Subcutaneous abdominal adipose tissue (tissue), 5 donors: ENCODE measurements around the gene NAA40.
A peak's percentile ranks its signal among the peaks of the same experiment; 100 is the strongest.

Experiments
- H3K27ac ChIP-seq: one replicate; pipeline ENCODE4 v1.7.0; 2013; ENCODE audit warnings: low read depth, mild to moderate bottlenecking, inconsistent platforms, low read length, moderate library complexity
- H3K27me3 ChIP-seq, 5 donors: one replicate each; pipeline ENCODE4 v1.7.0; 2013; ENCODE audit warnings: low read length in 5 of 5, inconsistent platforms in 1 of 5; ENCODE audit not compliant: control insufficient read depth in 5 of 5, insufficient read depth in 4 of 5
- H3K36me3 ChIP-seq, 5 donors: one replicate each; pipeline ENCODE4 v1.7.0; 2013; ENCODE audit warnings: low read length in 5 of 5; ENCODE audit not compliant: control insufficient read depth in 5 of 5, insufficient read depth in 5 of 5
- H3K4me1 ChIP-seq, 5 donors: one replicate each; pipeline ENCODE4 v1.7.0; 2013; ENCODE audit warnings: low read length in 5 of 5, mild to moderate bottlenecking in 3 of 5, moderate library complexity in 1 of 5; ENCODE audit not compliant: control insufficient read depth in 5 of 5, insufficient read depth in 5 of 5
- H3K4me3 ChIP-seq, 5 donors: one replicate each; pipeline ENCODE4 v1.7.0; 2013; ENCODE audit warnings: low read length in 5 of 5, low read depth in 1 of 5
- H3K9ac ChIP-seq, 5 donors: one replicate each; pipeline ENCODE4 v1.7.0; 2013; ENCODE audit warnings: low read length in 5 of 5, mild to moderate bottlenecking in 4 of 5, moderate library complexity in 3 of 5
- H3K9me3 ChIP-seq, 5 donors: one replicate each; pipeline ENCODE4 v1.7.0; 2013; ENCODE audit warnings: low read length in 5 of 5; ENCODE audit not compliant: control insufficient read depth in 5 of 5
- donor health status: healthy.
- donor health status: healthy.
- donor health status: healthy.
- donor health status: healthy.
- donor health status: healthy.

NAA40 gene

DNA sequence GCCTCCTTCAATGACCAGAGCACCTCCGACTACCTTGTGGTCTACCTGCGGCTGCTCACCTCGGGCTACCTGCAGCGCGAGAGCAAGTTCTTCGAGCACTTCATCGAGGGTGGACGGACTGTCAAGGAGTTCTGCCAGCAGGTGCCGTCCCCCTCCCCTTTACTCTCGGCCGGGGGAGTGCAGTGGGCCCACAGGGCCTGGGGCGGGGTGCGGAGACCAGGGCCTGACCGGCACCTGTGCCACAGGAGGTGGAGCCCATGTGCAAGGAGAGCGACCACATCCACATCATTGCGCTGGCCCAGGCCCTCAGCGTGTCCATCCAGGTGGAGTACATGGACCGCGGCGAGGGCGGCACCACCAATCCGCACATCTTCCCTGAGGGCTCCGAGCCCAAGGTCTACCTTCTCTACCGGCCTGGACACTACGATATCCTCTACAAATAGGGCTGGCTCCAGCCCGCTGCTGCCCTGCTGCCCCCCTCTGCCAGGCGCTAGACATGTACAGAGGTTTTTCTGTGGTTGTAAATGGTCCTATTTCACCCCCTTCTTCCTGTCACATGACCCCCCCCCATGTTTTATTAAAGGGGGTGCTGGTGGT, 58.4 kb downstream of the NAA40 start:
- H3K4me3 ChIP-seq = no peak overlapping the region
- peaks cover 0 to 38% (median 31%) of the 10 kb centered on the region in 5 donors for H3K4me1 ChIP-seq
- H3K36me3 ChIP-seq = peaks cover 0 to 51% (median 36%) of the 10 kb centered on the region in 5 donors
- H3K27ac ChIP-seq = no peak overlapping the region
- H3K9ac ChIP-seq = no peak overlapping the region
- no peaks in the 10 kb centered on the region for H3K9me3 ChIP-seq
- peaks cover 0 to 3% (median 0%) of the 10 kb centered on the region in 5 donors for H3K27me3 ChIP-seq

- Histone ChIP-seq H3K9me3 (no peaks in the 10 kb centered on the region), H3K9ac (no peak overlapping the region), H3K36me3 (peaks cover 0 to 50% (median 36%) of the 10 kb centered on the region in 5 donors), H3K27me3 (peaks cover 0 to 4% (median 0%) of the 10 kb centered on the region in 5 donors), H3K27ac (no peak overlapping the region), H3K4me1 (peaks cover 0 to 45% (median 36%) of the 10 kb centered on the region in 5 donors), H3K4me3 (no peak overlapping the region)
Measured at GRCh38 chr11:63997801-63998337, 59.1 kb downstream of the NAA40 start.

DNA sequence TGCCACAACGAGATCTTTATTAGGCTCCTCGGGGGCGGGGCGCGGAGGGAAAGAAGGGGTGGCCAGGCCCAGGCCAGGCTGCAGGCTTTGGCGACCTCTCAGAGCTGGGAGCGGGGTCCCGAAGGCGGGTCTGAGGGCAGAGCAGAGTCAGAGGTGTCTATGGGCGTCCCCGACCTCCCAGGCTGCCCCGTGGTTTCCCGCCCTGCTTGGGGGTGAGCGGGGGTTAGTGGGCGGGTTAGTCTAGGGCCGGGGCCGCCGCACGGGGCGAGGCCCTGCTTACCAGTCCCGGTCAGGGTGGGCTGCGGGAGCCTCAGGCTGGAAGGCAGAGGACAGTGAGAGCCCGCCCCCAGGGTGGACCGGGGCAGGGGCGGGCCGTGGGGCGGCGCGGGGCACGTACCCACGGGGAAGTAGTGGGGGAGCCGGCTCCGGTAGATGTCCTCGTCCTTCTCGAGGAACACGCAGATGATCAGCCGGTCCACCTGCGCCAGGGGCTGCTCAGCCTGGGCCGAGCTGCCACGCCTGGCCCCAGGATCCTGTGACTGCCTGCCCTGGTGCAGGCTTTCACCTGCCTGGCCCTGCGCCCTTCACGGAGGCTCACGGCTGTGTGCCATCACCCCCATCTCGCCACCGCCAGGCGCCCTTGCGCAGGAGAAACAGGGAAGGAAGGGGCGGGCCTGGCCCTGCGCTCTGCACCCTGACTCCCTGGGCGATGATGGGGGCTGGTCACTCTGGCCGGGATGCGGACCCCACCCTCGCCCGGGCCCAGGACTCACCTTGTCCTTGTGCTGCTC, 60.0 kb downstream of the NAA40 start:
- Histone ChIP-seq H3K27ac (no peak overlapping the region), H3K9ac (no peak overlapping the region), H3K4me1 (peaks cover 0 to 48% (median 36%) of the 10 kb centered on the region in 5 donors), H3K36me3 (peaks cover 0 to 44% (median 35%) of the 10 kb centered on the region in 5 donors), H3K4me3 (peak overlapping the region in 1 of 5 donors; percentile 40), H3K9me3 (no peaks in the 10 kb centered on the region), H3K27me3 (peaks cover 0 to 4% (median 0%) of the 10 kb centered on the region in 5 donors)

DNA sequence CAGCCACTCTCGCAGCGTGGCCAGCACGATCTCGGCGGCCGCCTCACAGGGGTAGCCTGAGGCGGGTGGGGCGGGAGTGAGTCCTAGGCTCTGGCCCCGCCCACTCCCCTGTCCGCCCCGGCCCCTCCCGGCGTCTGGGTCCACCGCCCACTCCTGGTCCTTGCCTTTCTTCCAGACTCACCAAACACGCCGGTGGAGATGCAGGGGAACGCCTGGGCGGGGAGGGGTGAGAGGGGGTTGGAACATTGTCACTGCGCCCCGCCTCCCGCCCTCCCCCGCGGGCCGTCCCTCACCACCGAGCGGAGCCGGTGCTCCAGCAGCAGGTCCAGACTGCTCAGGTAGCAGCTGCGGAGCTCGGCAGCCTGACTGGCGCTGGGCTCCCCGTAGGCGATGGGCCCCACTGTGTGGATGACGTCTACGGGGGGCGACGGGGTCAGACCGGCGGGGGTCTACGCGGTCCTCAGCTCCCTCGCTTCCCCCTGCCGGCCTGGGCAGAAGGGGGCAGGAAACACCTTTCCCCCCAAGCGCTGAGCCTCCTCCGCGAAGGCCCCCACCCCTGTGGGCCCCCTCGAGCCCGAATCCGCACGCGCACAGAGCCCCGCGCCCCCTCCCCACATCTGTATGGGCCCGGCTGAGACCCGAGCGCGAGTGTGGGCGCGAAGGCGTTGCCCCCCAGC, 60.7 kb downstream of the NAA40 start:
- H3K4me3 ChIP-seq = peak overlapping the region in 3 of 5 donors; percentile 29 to 61 (median 47)
- peaks cover 0 to 4% (median 0%) of the 10 kb centered on the region in 5 donors for H3K27me3 ChIP-seq
- no peak overlapping the region for H3K27ac ChIP-seq
- peaks cover 0 to 41% (median 35%) of the 10 kb centered on the region in 5 donors for H3K36me3 ChIP-seq
- peak overlapping the region in 1 of 5 donors; percentile 35 for H3K9ac ChIP-seq
- peaks cover 0 to 49% (median 36%) of the 10 kb centered on the region in 5 donors for H3K4me1 ChIP-seq
- no peaks in the 10 kb centered on the region for H3K9me3 ChIP-seq

DNA sequence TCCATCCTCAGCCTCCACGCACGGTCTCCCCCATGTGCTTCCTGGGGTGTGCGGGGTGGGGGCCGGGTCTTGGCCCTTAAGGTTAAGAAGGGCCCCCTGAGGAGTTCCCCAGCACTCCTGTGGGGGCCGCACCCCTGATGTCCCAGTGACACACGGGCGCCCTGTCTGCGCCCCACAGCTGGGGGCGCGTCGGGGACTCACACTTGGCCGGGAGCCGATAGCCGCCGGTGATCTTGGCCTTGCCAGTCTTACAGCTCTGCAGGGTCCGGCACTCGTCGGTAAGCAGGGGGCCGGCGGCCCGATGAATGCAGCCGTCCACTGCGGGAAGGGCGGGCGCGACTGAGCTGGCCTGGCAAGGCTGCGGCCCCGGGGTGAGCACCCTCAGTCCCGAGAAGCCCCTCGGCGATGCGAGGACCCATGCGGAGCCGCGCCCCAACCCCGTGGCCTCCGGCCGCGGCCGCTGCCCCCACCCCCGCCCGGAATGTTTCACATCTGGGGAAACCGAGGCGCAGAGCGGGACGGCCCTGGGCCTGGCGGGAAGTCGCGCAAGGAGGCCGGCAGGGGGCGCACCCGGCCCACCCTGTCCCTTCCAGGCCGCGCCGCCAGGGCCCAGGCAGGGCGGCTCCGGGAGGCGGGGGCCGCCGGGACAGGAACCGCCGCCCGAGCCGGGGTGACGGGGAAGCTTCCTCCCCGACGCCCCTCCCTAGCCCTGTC, 61.4 kb downstream of the NAA40 start:
- peaks cover 0 to 48% (median 36%) of the 10 kb centered on the region in 5 donors for H3K4me1 ChIP-seq
- H3K4me3 ChIP-seq = peak overlapping the region in 4 of 5 donors; percentile 48 to 61 (median 55)
- no peaks in the 10 kb centered on the region for H3K9me3 ChIP-seq
- H3K36me3 ChIP-seq = peaks cover 0 to 34% (median 31%) of the 10 kb centered on the region in 5 donors
- no peak overlapping the region for H3K27ac ChIP-seq
- H3K27me3 ChIP-seq = peaks cover 0 to 4% (median 0%) of the 10 kb centered on the region in 5 donors
- peak overlapping the region in 3 of 5 donors; percentile 52 to 60 (median 56) for H3K9ac ChIP-seq

DNA sequence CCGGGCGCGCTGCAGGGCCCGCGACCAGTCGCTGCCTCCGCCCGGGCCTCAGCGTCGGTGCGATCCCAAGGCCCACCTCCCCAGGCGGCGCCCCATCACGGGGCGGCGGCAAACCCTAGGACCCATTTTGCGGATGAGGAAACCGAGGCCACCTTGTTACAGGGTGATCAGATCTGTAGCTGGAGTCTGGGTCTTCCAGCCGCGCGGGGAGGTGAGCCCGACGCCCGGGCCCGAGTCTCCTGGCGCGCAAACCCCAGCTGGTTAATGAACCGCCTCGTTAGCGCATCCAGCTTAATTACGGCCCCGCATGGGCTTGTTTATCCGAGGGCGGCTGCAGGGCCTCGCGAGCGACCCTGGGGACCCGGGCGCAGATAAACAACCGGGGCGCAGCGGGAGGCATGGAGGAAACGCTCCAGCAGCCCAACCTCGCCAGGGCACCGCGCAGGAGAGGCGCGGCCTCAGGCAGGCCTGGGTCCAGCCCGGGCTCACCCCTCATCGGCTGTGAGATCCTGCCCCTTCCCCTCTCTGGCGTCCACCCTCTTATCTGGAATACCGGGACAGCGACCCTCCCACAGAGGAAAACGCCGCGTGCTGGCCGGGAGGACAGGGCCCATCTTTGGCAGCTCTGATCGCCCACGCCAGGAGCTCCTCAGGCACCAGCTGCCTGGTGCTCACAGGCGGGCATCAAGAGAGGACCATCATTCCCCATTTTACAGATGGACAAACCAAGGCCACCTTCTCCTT, 62.1 kb downstream of the NAA40 start:
- H3K9me3 ChIP-seq = no peaks in the 10 kb centered on the region
- peaks cover 0 to 48% (median 36%) of the 10 kb centered on the region in 5 donors for H3K4me1 ChIP-seq
- peak overlapping the region in 4 of 5 donors; percentile 48 to 61 (median 55) for H3K4me3 ChIP-seq
- H3K36me3 ChIP-seq = peaks cover 0 to 27% (median 25%) of the 10 kb centered on the region in 5 donors
- peak overlapping the region in 4 of 5 donors; percentile 52 to 60 (median 56) for H3K9ac ChIP-seq
- H3K27me3 ChIP-seq = peaks cover 0 to 4% (median 0%) of the 10 kb centered on the region in 5 donors
- no peak overlapping the region for H3K27ac ChIP-seq

- peak overlapping the region in 2 of 5 donors; percentile 55 to 61 for H3K4me3 ChIP-seq
- peaks cover 0 to 4% (median 2%) of the 10 kb centered on the region in 5 donors for H3K27me3 ChIP-seq
- no peaks in the 10 kb centered on the region for H3K9me3 ChIP-seq
- peak overlapping the region in 4 of 5 donors; percentile 8 to 56 (median 54) for H3K9ac ChIP-seq
- H3K27ac ChIP-seq = no peak overlapping the region
- peaks cover 0 to 18% (median 17%) of the 10 kb centered on the region in 5 donors for H3K36me3 ChIP-seq
- peaks cover 0 to 49% (median 37%) of the 10 kb centered on the region in 5 donors for H3K4me1 ChIP-seq
Measured at GRCh38 chr11:64001484-64002420, 63.0 kb downstream of the NAA40 start.

GRCh38 chr11:64003807-64004589, 65.2 kb downstream of the NAA40 start:
- no peaks in the 10 kb centered on the region for H3K36me3 ChIP-seq
- peaks cover 0 to 63% (median 52%) of the 10 kb centered on the region in 5 donors for H3K4me1 ChIP-seq

More at GRCh38 chr11:64003807-64004589, 65.2 kb downstream of the NAA40 start:
- H3K9ac ChIP-seq = peak overlapping the region in 1 of 5 donors; percentile 37
- H3K9me3 ChIP-seq = no peaks in the 10 kb centered on the region
- peaks cover 0 to 4% (median under 1%) of the 10 kb centered on the region in 5 donors for H3K27me3 ChIP-seq
- no peak overlapping the region for H3K27ac ChIP-seq
- no peak overlapping the region for H3K4me3 ChIP-seq
